AG04449 (cell line): ENCODE data around the gene TMOD3.

ENCODE experiments used
- CTCF ChIA-PET: fragments of 350-600 bp; formaldehyde crosslinking; extraction: SDS; loops from one replicate; lab custom pipeline; 2021; ENCODE audit warnings: antibody characterized with exemption; lab: Yijun Ruan, JAX
- POLR2A ChIA-PET: fragments of 400-600, 350-600 bp; formaldehyde crosslinking; extraction: SDS; loops from one replicate; lab custom pipeline; 2020; ENCODE audit warnings: antibody characterized with exemption, inconsistent platforms; lab: Yijun Ruan, JAX
- DNase-seq: peaks from one replicate; pipeline ENCODE4 v3.0.0-alpha.2; 2010; ENCODE audit warnings: low read depth, low spot score
- H3K4me3 ChIP-seq: 2 replicates; pipeline ENCODE4 v1.5.1; 2011; ENCODE audit warnings: low read depth, mild to moderate bottlenecking, control low read depth, low read length
- TF ChIP-seq, protein P1 (sequence below): IDR thresholded peaks from one replicate; pipeline ENCODE4 v1.5.1; 2011; ENCODE audit warnings: mild to moderate bottlenecking, moderate library complexity, low read length, control low read depth, inconsistent platforms; ENCODE audit not compliant: insufficient read depth; ENCODE audit errors: missing control alignments

The TMOD3 gene

DNA sequence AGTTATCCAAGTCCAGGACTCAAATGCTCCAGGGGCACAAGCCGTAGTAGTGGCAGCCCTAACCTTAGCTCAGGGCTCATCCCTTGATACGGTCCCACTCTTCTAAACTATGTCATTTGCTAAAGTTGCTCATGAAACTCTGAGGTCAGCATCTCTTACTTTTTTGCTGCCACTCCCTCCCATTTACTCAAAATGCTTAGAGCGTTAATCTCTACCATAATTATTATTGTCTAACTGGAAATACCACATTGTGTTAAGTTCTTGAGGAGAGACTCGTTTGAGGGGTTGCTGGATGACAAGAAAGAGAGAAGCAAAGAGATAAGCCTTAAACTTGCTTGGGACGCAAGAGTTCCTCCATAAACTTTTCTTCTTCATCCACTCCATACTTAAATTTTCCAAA, 26.9 kb upstream of the TMOD3 start:
- CTCF ChIA-PET: interaction anchor here (0.9 to 1.4 kb wide), 2 partner anchors 9 to 26 kb away, joined by 3 to 8 read pairs; no protein-coding TSS in a partner anchor
- POLR2A ChIA-PET: interaction anchor here (0.6 kb wide), 1 partner anchor 527 kb away, joined by 3 read pairs; no protein-coding TSS in a partner anchor

DNA sequence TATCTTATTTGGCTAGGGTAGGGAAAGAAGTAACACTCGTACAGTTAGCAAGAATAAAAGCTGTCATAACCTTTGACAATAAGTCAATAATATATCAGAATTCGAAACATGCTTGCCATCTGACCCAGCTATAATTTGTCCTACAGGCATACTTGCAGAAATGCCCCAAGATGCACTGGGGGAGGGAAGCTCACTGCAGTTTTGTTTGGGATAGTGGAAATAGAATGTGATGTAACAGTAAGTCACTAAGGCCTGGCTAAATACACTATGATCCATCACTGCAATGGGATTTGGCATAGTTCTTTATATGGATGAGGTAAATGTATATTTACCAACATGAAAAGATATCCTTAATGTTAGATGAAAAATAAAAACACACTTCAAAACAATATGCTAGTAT, 25.5 kb upstream of the TMOD3 start:
- POLR2A ChIA-PET: no interaction called here
- no peak overlapping the region for H3K4me3 ChIP-seq
- no peak for DNase-seq
- TF ChIP-seq, protein P1, sequence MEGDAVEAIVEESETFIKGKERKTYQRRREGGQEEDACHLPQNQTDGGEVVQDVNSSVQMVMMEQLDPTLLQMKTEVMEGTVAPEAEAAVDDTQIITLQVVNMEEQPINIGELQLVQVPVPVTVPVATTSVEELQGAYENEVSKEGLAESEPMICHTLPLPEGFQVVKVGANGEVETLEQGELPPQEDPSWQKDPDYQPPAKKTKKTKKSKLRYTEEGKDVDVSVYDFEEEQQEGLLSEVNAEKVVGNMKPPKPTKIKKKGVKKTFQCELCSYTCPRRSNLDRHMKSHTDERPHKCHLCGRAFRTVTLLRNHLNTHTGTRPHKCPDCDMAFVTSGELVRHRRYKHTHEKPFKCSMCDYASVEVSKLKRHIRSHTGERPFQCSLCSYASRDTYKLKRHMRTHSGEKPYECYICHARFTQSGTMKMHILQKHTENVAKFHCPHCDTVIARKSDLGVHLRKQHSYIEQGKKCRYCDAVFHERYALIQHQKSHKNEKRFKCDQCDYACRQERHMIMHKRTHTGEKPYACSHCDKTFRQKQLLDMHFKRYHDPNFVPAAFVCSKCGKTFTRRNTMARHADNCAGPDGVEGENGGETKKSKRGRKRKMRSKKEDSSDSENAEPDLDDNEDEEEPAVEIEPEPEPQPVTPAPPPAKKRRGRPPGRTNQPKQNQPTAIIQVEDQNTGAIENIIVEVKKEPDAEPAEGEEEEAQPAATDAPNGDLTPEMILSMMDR: no peak
- CTCF ChIA-PET: interaction anchor here (0.6 kb wide), 1 partner anchor 27 kb away, joined by 3 read pairs; no protein-coding TSS in a partner anchor

More for the DNA sequence above, 26.9 kb upstream of the TMOD3 start:
- TF ChIP-seq, protein P1: no peak
- no peak overlapping the region for H3K4me3 ChIP-seq
- DNase-seq: no peak

DNA sequence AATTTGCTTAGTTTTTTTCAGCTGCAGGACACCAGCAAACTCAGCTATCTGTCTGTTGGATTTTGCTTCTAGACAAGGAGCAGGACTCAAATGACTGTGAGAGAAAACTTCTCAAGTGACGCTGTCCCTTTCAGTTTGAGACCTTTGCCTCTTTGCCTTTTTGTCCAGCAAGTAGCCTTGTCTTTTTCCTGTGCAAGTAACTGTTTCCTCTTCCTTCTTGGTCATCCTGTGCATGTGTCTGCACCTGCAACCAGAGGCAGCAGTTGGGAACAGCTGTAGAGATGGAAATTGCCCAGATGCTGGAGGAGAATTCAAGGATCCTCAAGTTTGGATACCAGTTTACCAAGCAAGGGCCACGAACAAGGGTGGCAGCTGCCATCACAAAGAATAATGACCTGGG, 23.3 kb upstream of the TMOD3 start:
- POLR2A ChIA-PET: no interaction called here
- DNase-seq: no peak
- TF ChIP-seq, protein P1: no peak
- H3K4me3 ChIP-seq: no peak overlapping the region
- CTCF ChIA-PET: no interaction called here

DNA sequence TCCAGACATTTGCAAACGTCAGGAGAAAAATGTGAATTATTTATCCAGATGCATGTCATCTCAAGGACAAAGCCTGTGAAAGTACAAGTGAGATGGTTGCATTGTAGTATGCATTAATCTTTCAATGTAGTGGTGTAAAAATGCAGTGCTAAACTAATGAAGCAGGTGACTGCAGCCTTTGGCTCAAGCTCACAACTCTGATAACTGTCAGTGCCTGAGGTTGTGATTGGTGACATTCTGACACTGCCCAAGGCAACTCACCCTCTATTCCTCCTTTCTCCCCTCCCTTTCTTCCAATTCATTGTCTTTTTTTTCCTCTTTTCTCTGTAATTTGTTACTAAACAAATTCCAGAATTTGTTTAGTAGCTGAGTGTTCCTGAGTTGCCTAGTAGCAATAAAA, 20.0 kb upstream of the TMOD3 start:
- DNase-seq: no peak

DNA sequence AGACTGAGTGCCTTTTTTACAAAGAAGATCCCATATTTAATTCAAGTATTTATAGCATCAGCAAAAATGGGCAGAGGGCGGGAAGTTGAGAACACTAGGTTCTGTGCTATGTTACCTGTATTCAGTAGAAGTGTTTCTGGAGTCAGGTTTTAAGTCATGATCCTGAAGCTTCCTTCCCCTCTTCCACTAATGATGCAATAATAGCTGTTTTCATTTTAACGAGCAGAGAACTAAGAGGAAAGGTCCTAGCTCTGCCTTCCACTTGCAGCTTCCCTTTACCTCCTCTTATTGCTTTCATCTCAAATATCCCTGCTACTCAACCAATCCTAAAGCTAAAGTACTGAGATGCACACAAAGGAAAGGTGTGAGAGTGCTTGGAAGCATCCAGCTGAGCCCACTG, 16.9 kb upstream of the TMOD3 start:
- no peak for DNase-seq
- TF ChIP-seq, protein P1: no peak
- POLR2A ChIA-PET: no interaction called here
- H3K4me3 ChIP-seq: no peak overlapping the region
- CTCF ChIA-PET: interaction anchor here (1.0 to 1.5 kb wide), 2 partner anchors 12 to 36 kb away, joined by 3 to 4 read pairs; no protein-coding TSS in a partner anchor

More for the DNA sequence above, 20.0 kb upstream of the TMOD3 start:
- ChIA-PET CTCF (interaction anchor here (0.9 kb wide), 1 partner anchor 16 kb away, joined by 3 read pairs; no protein-coding TSS in a partner anchor), POLR2A (no interaction called here)
- TF ChIP-seq, protein P1: no peak
- H3K4me3 ChIP-seq: no peak overlapping the region

DNA sequence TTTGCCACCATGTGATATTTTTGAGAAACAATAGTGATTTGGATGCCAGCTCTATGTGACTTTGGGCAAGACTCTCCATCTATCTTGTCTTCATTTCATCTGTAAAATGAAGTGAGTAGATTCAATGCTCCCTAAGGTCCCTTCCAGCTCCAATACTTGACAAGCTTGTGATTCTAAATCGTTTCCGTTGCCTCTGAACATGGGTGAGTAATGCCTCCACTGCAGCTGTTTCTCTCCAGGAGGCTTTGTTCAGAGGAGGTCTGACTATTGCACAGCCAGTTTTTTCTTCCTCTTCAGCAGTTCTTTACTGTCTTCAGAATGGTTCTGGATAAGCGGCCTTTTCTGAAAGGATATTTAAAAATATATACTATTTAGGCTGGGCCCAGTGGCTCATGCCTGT, 14.8 kb upstream of the TMOD3 start:
- TF ChIP-seq, protein P1: no peak
- no peak overlapping the region for H3K4me3 ChIP-seq
- no peak for DNase-seq
- POLR2A ChIA-PET: no interaction called here
- CTCF ChIA-PET: no interaction called here
